Measurements from ENCODE around the gene GPAT3. TPM values are rescaled to one million over a fixed set of nuclear protein-coding genes. Genes with fewer than 3 reads are reported as not detected.

Gene GPAT3
- total RNA-seq, 2 experiments from 2014 or later: 3.1 to 3.4 TPM

GRCh38 chr4:83651846-83652245, 115.9 kb downstream of the GPAT3 start:
- Mint-ChIP-seq H3K9me3 (no peaks in the 10 kb centered on the region), H3K36me3 (no peaks in the 10 kb centered on the region), H3K27me3 (no peaks in the 10 kb centered on the region), H3K4me3 (no peak overlapping the region), H3K4me1 (no peaks in the 10 kb centered on the region), H3K27ac (no peak overlapping the region)
- ATAC-seq (ENCODE audit: low read depth): no peak
- DNase-seq: no peak
- POLR2A ChIA-PET: no interaction called here

Other genes with a start within 250 kb of the GPAT3 start
- 10 to 100 TPM; 16.5 to 17.3 TPM for gene HPSE, start 201.3 kb upstream of the GPAT3 start, total RNA-seq
- 10 to 100 TPM; 27.4 to 28.7 TPM for gene HELQ, start 80.3 kb upstream of the GPAT3 start, total RNA-seq
- 10 to 100 TPM; 53.6 to 60.4 TPM for gene MRPS18C, start 80.0 kb upstream of the GPAT3 start, total RNA-seq
- 10 to 100 TPM; 20.1 to 21.7 TPM for gene ABRAXAS1, start 51.0 kb upstream of the GPAT3 start, total RNA-seq

Data from activated naive CD8-positive, alpha-beta T cell treated with anti-CD3 and anti-CD28 coated beads, Interleukin-2, amount 10 ng/mL, durations not matched to agents 7 days and 5 days (primary cell).